OCI-LY1 (cell line): Measurements from ENCODE around the gene SNAPC4.

Experiments used
- H2AFZ ChIP-seq: fragments of 200-600 bp; sonication (generic), shearing (Covaris generic); 2 replicates; pipeline ENCODE4 v1.6.0; 2014; ENCODE audit warnings: antibody characterized with exemption, mild to moderate bottlenecking, low read length
- H3F3A ChIP-seq: fragments of 200-600 bp; sonication (generic), shearing (Covaris generic); 2 replicates; pipeline ENCODE4 v1.6.0; 2014; ENCODE audit warnings: mild to moderate bottlenecking, antibody characterized with exemption, low read length, moderate library complexity; ENCODE audit not compliant: insufficient read depth
- H3K27ac ChIP-seq: fragments of 200-600 bp; sonication (generic); 2 replicates; pipeline ENCODE4 v1.5.1; 2014; ENCODE audit warnings: low read length, mixed run types, mild to moderate bottlenecking, low read depth; ENCODE audit not compliant: poor library complexity, severe bottlenecking
- H3K27me3 ChIP-seq: fragments of 200-600 bp; sonication (generic); 2 replicates; pipeline ENCODE4 v1.6.0; 2014; ENCODE audit warnings: antibody characterized with exemption, mild to moderate bottlenecking, low read length, moderate library complexity; ENCODE audit not compliant: insufficient read depth
- H3K36me3 ChIP-seq: fragments of 200-600 bp; sonication (generic); 2 replicates; pipeline ENCODE4 v1.6.1; 2014; ENCODE audit warnings: mild to moderate bottlenecking, antibody characterized with exemption, low read length, moderate library complexity, mixed read lengths; ENCODE audit not compliant: insufficient read depth
- H3K4me1 ChIP-seq: fragments of 200-600 bp; sonication (generic); 2 replicates; pipeline ENCODE4 v1.5.1; 2014; ENCODE audit warnings: mild to moderate bottlenecking, low read length, moderate library complexity; ENCODE audit not compliant: insufficient read depth, severe bottlenecking
- H3K4me2 ChIP-seq: fragments of 200-600 bp; sonication (generic), shearing (Covaris generic); 2 replicates; pipeline ENCODE4 v1.6.1; 2014; ENCODE audit warnings: low read length
- H3K4me3 ChIP-seq: fragments of 200-600 bp; sonication (generic); 2 replicates; pipeline ENCODE4 v1.5.1; 2014; ENCODE audit warnings: low read length, low read depth, mild to moderate bottlenecking, mixed read lengths; ENCODE audit not compliant: poor library complexity, severe bottlenecking
- H3K79me2 ChIP-seq: fragments of 200-600 bp; shearing (Covaris generic); 2 replicates; pipeline ENCODE4 v1.6.1; 2016; ENCODE audit warnings: mixed run types, low read length, mixed read lengths; ENCODE audit not compliant: insufficient read depth
- H3K9ac ChIP-seq: fragments of 200-600 bp; sonication (generic), shearing (Covaris generic); 2 replicates; pipeline ENCODE4 v1.6.1; 2014; ENCODE audit warnings: mild to moderate bottlenecking, low read length, mixed read lengths
- H3K9me2 ChIP-seq: fragments of 200-600 bp; sonication (generic), shearing (Covaris generic); 2 replicates; pipeline ENCODE4 v1.6.1; 2014; ENCODE audit warnings: low read depth, mild to moderate bottlenecking, low read length, mixed read lengths
- H3K9me3 ChIP-seq: fragments of 200-600 bp; shearing (Covaris generic); 2 replicates; pipeline ENCODE4 v1.6.1; 2014; ENCODE audit warnings: low read length, mixed read lengths
- H4K20me1 ChIP-seq: fragments of 200-600 bp; sonication (generic), shearing (Covaris generic); 2 replicates; pipeline ENCODE4 v1.6.0; 2016; ENCODE audit warnings: mild to moderate bottlenecking, low read length; ENCODE audit not compliant: insufficient read depth
- CTCF ChIP-seq: fragments of 200-600 bp; sonication (generic), shearing (Covaris generic); IDR thresholded peaks from 2 replicates; pipeline ENCODE4 v1.5.1; 2017; ENCODE audit warnings: mild to moderate bottlenecking, antibody characterized with exemption, low read length, moderate library complexity, mixed read lengths
- EZH2 ChIP-seq: fragments of 200-600 bp; sonication (generic), shearing (Covaris generic); IDR thresholded peaks from 2 replicates; pipeline ENCODE4 v1.8.0; 2017; ENCODE audit warnings: borderline replicate concordance, mixed run types, mild to moderate bottlenecking, antibody characterized with exemption, low read length, moderate library complexity, mixed read lengths

Gene SNAPC4

GRCh38 chr9:136421791-136422190 is 21.8 kb upstream of the SNAPC4 start:
- Histone ChIP-seq H3K79me2 (no peaks in the 10 kb centered on the region), H3K4me1 (no peaks in the 10 kb centered on the region), H2AFZ (no peak overlapping the region), H3K27me3 (no peaks in the 10 kb centered on the region), H3K9ac (no peak overlapping the region), H3F3A (no peaks in the 10 kb centered on the region), H3K4me3 (no peak overlapping the region), H3K9me3 (no peaks in the 10 kb centered on the region), H3K9me2 (no peaks in the 10 kb centered on the region), H3K4me2 (no peak overlapping the region), H4K20me1 (no peaks in the 10 kb centered on the region), H3K27ac (no peak overlapping the region), H3K36me3 (peaks cover 77% of the 10 kb centered on the region)
- TF ChIP-seq EZH2 (no peak), CTCF (no peak)

GRCh38 chr9:136419092-136419420 is 19.1 kb upstream of the SNAPC4 start:
- Histone ChIP-seq H3K36me3 (peaks cover 92% of the 10 kb centered on the region), H3K27ac (no peak overlapping the region)
- TF ChIP-seq EZH2 (no peak), CTCF (no peak)

GRCh38 chr9:136418182-136419091 is 18.5 kb upstream of the SNAPC4 start:
- Histone ChIP-seq H2AFZ (no peak overlapping the region), H3K79me2 (no peaks in the 10 kb centered on the region), H3K4me2 (no peak overlapping the region), H3K27me3 (no peaks in the 10 kb centered on the region), H3K27ac (no peak overlapping the region), H3K4me3 (no peak overlapping the region), H3K9me2 (no peaks in the 10 kb centered on the region), H4K20me1 (no peaks in the 10 kb centered on the region), H3F3A (no peaks in the 10 kb centered on the region), H3K36me3 (peaks cover 92% of the 10 kb centered on the region), H3K9me3 (no peaks in the 10 kb centered on the region), H3K9ac (no peak overlapping the region), H3K4me1 (no peaks in the 10 kb centered on the region)
- no peak for TF ChIP-seq EZH2
- TF ChIP-seq CTCF: no peak

More at GRCh38 chr9:136419092-136419420, 19.1 kb upstream of the SNAPC4 start:
- Histone ChIP-seq H2AFZ (no peak overlapping the region), H3K4me2 (no peak overlapping the region), H3K4me1 (no peaks in the 10 kb centered on the region), H3K9me3 (no peaks in the 10 kb centered on the region), H3K9ac (no peak overlapping the region), H3K79me2 (no peaks in the 10 kb centered on the region), H3F3A (no peaks in the 10 kb centered on the region), H3K27me3 (no peaks in the 10 kb centered on the region), H4K20me1 (no peaks in the 10 kb centered on the region), H3K4me3 (no peak overlapping the region), H3K9me2 (no peaks in the 10 kb centered on the region)
